K562 (cell line): ENCODE measurements around the gene WDR27. TPM values are rescaled to one million over a fixed set of nuclear protein-coding genes. Genes with fewer than 3 reads are reported as not detected.
"Not testable (repeated sequence)": the region's sequence is repeated elsewhere in the genome, so short reads cannot be mapped to it uniquely, and the experiment has no call there.

ENCODE experiments used
- CREM ChIP-seq: IDR thresholded peaks from 2 replicates; pipeline ENCODE4 v1.6.1; 2014; ENCODE audit warnings: antibody characterized with exemption, low read depth
- KDM1A ChIP-seq, 2 experiments: fragments of 450-650 bp; IDR thresholded peaks; 2 replicates each; pipeline ENCODE4 v1.6.1; 2016; ENCODE audit warnings: mild to moderate bottlenecking in 2 of 2
- KLF16 ChIP-seq: IDR thresholded peaks from 2 replicates; pipeline ENCODE4 v1.6.1; 2016; ENCODE audit warnings: antibody characterized with exemption
- RAD21 ChIP-seq, 2 experiments: fragments of 250-450 bp in 1 of 2; fragments of 450-650 bp in 1 of 2; sonication (Bioruptor Pico) in 1 of 2; formaldehyde crosslinking in 1 of 2; IDR thresholded peaks in 1 of 2; conservative IDR thresholded peaks in 1 of 2; 2 replicates each; pipeline versions ENCODE4 v1.4.0 to v1.8.0; 2020 to 2022; ENCODE audit warnings: mild to moderate bottlenecking in 2 of 2, moderate library complexity in 1 of 2
- RCOR1 ChIP-seq, 2 experiments: IDR thresholded peaks; 2 replicates each; pipeline ENCODE4 v1.6.1; 2012; ENCODE audit warnings: low read depth in 2 of 2, low read length in 2 of 2, borderline replicate concordance in 1 of 2, improper control_type of control experiment in 1 of 2
- REST ChIP-seq, 2 experiments: fragments of 450-650 bp; formaldehyde crosslinking in 1 of 2; IDR thresholded peaks; 2 replicates each; pipeline versions ENCODE4 v1.4.0 to v1.6.1; 2014 to 2020; ENCODE audit warnings: mild to moderate bottlenecking in 2 of 2, borderline replicate concordance in 1 of 2, low read depth in 1 of 2
- SMC3 ChIP-seq: conservative IDR thresholded peaks from 2 replicates; pipeline ENCODE4 v1.6.1; 2011; ENCODE audit warnings: low read depth, low read length, improper control_type of control experiment; ENCODE audit not compliant: insufficient read depth
- polyA plus RNA-seq, 8 experiments: library from polyadenylated mRNA; depleted of rRNA in 4 of 8; stranded (reverse) in 5 of 8; unstranded in 3 of 8; fragments of >200 nt; fragmentation: Nextera tagmentation in 2 of 8; fragmentation: Illumina TruSeq in 1 of 8; extraction: Ambion mirVana in 2 of 8; extraction: Trizol in 1 of 8; gene quantifications; 2 replicates each; pipeline versions ENCODE4 v1.2.1 to v1.2.3, GENCODE V29; 2011 to 2014; ENCODE audit warnings: inconsistent platforms in 1 of 8, missing spikeins in 1 of 8
- total RNA-seq, 7 experiments: library from RNA; depleted of rRNA in 6 of 7; stranded (reverse); fragments of >200 nt in 6 of 7; fragmentation: Illumina TruSeq in 2 of 7; extraction: Trizol in 2 of 7; gene quantifications; 2 replicates each; pipeline versions ENCODE4 v1.2.1 to v1.2.3, GENCODE V29; 2011 to 2021; ENCODE audit warnings: low replicate concordance in 1 of 7
- TF ChIP-seq, protein P1 (sequence below): sonication (generic); formaldehyde crosslinking; IDR thresholded peaks from 2 replicates; pipeline ENCODE4 v1.8.1; 2023; ENCODE audit warnings: mild to moderate bottlenecking, missing genetic modification reagents

The WDR27 gene
- total and polyA plus RNA-seq, 9 of the 15 experiments (the other 6 are each of a cell fraction or from before 2014, with no cell fraction given) = 4.3 to 77.2 (median 22.7) TPM

- TF ChIP-seq REST (IDR thresholded peaks at IDR 0.05; ENCODE audit: borderline replicate concordance) (peak; percentile 44; the same call in 1 of the 2 replicates), CREM (0 out of 2 replicates have a peak, but pooled peaks have one; percentile 4), RCOR1 (IDR thresholded peaks at IDR 0.05; ENCODE audit: borderline replicate concordance in 1 of 2, low read depth in 2 of 2, low read length in 2 of 2) (peak in 1 of 2 experiments; percentile 36; a peak in 1 of 4 replicates), KDM1A (IDR thresholded peaks at IDR 0.05) (peak in 1 of 2 experiments; percentile 20; a peak in 1 of 4 replicates), SMC3 (peak; percentile 62; the same call in 1 of the 2 replicates), RAD21 (CRISPR knock-in tag; conservative IDR thresholded peaks at IDR 0.05 in 1 of 2, IDR thresholded peaks at IDR 0.05 in 1 of 2) (peak in 1 of 2 experiments; percentile 62; a peak in 3 of 4 replicates), KLF16 (peak; percentile 18; the same call in 1 of the 2 replicates)
- not testable (repeated sequence) for TF ChIP-seq REST (CRISPR knock-in tag; IDR thresholded peaks at IDR 0.05; ENCODE audit: low read depth)
- TF ChIP-seq, protein P1, sequence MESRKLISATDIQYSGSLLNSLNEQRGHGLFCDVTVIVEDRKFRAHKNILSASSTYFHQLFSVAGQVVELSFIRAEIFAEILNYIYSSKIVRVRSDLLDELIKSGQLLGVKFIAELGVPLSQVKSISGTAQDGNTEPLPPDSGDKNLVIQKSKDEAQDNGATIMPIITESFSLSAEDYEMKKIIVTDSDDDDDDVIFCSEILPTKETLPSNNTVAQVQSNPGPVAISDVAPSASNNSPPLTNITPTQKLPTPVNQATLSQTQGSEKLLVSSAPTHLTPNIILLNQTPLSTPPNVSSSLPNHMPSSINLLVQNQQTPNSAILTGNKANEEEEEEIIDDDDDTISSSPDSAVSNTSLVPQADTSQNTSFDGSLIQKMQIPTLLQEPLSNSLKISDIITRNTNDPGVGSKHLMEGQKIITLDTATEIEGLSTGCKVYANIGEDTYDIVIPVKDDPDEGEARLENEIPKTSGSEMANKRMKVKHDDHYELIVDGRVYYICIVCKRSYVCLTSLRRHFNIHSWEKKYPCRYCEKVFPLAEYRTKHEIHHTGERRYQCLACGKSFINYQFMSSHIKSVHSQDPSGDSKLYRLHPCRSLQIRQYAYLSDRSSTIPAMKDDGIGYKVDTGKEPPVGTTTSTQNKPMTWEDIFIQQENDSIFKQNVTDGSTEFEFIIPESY = peak; percentile 100
Observed at GRCh38 chr6:169697115-169697514, 4.7 kb downstream of the WDR27 start (continued).
